Endodermal cell (in vitro differentiated cells): ENCODE results near the gene TRIO. TPM values are rescaled to one million over a fixed set of nuclear protein-coding genes. Genes with fewer than 3 reads are reported as not detected.

Experiments used
- DNase-seq: peaks from one replicate; pipeline ENCODE4 v3.0.0-alpha.2; 2017
- H3K27ac ChIP-seq: 2 replicates; pipeline ENCODE4 v1.5.1; 2013; ENCODE audit warnings: mild to moderate bottlenecking, low read depth, low read length, moderate library complexity
- H3K27me3 ChIP-seq: 2 replicates; pipeline ENCODE4 v1.6.1; 2013; ENCODE audit warnings: mild to moderate bottlenecking, low read length, moderate library complexity; ENCODE audit not compliant: insufficient read depth, control insufficient read depth, poor library complexity, severe bottlenecking
- H3K36me3 ChIP-seq: 2 replicates; pipeline ENCODE4 v1.7.0; 2013; ENCODE audit warnings: mild to moderate bottlenecking, low read length, moderate library complexity; ENCODE audit not compliant: control insufficient read depth, insufficient read depth
- H3K4me1 ChIP-seq: one replicate; pipeline ENCODE4 v1.7.0; 2013; ENCODE audit warnings: low read length; ENCODE audit not compliant: control insufficient read depth, insufficient read depth
- H3K4me3 ChIP-seq: 2 replicates; pipeline ENCODE4 v1.5.1; 2013; ENCODE audit warnings: mild to moderate bottlenecking, low read length, moderate library complexity
- H3K9ac ChIP-seq: 2 replicates; pipeline ENCODE4 v1.6.1; 2013; ENCODE audit warnings: mild to moderate bottlenecking, low read length, moderate library complexity; ENCODE audit not compliant: poor library complexity, severe bottlenecking; ENCODE audit errors: extremely low read depth
- H3K9me3 ChIP-seq: 2 replicates; pipeline ENCODE4 v1.6.1; 2013; ENCODE audit warnings: mild to moderate bottlenecking, low read length, moderate library complexity; ENCODE audit not compliant: control insufficient read depth
- H3K27ac Mint-ChIP-seq: 2 replicates; pipeline ENCODE4 v1.8.0; 2020; ENCODE audit warnings: mixed read lengths
- H3K27me3 Mint-ChIP-seq: 2 replicates; pipeline ENCODE4 v1.8.0; 2021; ENCODE audit warnings: mild to moderate bottlenecking, mixed read lengths; ENCODE audit not compliant: insufficient read depth
- H3K36me3 Mint-ChIP-seq: 2 replicates; pipeline ENCODE4 v1.8.0; 2020; ENCODE audit warnings: low read depth, mixed read lengths
- H3K4me1 Mint-ChIP-seq: 2 replicates; pipeline ENCODE4 v1.8.0; 2020; ENCODE audit warnings: mixed read lengths
- H3K4me3 Mint-ChIP-seq: 2 replicates; pipeline ENCODE4 v1.8.0; 2020; ENCODE audit warnings: mild to moderate bottlenecking, moderate library complexity, mixed read lengths
- H3K9me3 Mint-ChIP-seq: 2 replicates; pipeline ENCODE4 v1.8.0; 2020; ENCODE audit warnings: mild to moderate bottlenecking, mixed read lengths
- whole genome bisulfite sequencing, 2 experiments: methylation state at CpG; one replicate each; pipeline versions ENCODE4 v1.1.5 to v1.1.7; 2013; ENCODE audit warnings: missing lambda C conversion rate in 2 of 2, mixed read lengths in 1 of 2; ENCODE audit not compliant: insufficient coverage in 1 of 2, insufficient read length in 1 of 2; 5-methylcytosine and 5-hydroxymethylcytosine counted together
- total RNA-seq, 2 donors: library from RNA; stranded (reverse); fragmentation: NEBNext Ultra II Directional in 1 of 2; extraction: Animal tissue kit (Norgen Biotek cat#: 25700) in 1 of 2; gene quantifications; 2 replicates in 1 of 2; 3 replicates in 1 of 2; pipeline ENCODE4 v1.2.1, GENCODE V29; 2021
- TF ChIP-seq, protein P1 (sequence below): fragments of 200-600 bp; sonication (generic); conservative IDR thresholded peaks from 2 replicates; pipeline ENCODE4 v1.5.0; 2021; ENCODE audit warnings: antibody characterized with exemption, mild to moderate bottlenecking

Gene TRIO
- total RNA-seq, 2 donors from 2014 or later = 88.3 to 109 TPM

DNA sequence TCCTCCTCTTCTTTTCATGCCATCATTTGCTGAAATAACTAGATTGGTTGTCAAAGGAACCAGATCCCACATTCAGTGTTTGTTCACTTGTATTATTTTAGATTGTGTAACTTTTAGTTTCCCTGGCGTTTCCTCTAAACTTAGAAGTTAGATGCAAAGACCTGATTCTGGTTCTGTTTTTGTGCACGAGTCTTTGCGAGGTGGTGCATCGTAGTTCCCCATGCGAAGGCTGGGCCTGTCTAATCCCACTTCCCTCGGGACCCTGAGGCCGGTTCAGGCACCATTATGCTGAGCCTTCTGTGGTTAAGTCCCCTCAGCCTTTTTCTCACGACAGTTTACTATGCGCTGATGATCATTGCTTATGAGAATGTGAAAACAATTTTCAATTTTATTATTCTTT, 219.3 kb downstream of the TRIO start:
- H3K36me3 ChIP-seq = peaks cover 60% of the 10 kb centered on the region
- no peaks in the 10 kb centered on the region for H3K27me3 ChIP-seq
- H3K4me3 ChIP-seq = no peak overlapping the region
- Mint-ChIP-seq H3K4me3 (no peak overlapping the region), H3K9me3 (no peaks in the 10 kb centered on the region), H3K27ac (no peak overlapping the region), H3K27me3 (no peaks in the 10 kb centered on the region), H3K4me1 (peaks cover 4% of the 10 kb centered on the region), H3K36me3 (peaks cover 58% of the 10 kb centered on the region)
- TF ChIP-seq, protein P1, sequence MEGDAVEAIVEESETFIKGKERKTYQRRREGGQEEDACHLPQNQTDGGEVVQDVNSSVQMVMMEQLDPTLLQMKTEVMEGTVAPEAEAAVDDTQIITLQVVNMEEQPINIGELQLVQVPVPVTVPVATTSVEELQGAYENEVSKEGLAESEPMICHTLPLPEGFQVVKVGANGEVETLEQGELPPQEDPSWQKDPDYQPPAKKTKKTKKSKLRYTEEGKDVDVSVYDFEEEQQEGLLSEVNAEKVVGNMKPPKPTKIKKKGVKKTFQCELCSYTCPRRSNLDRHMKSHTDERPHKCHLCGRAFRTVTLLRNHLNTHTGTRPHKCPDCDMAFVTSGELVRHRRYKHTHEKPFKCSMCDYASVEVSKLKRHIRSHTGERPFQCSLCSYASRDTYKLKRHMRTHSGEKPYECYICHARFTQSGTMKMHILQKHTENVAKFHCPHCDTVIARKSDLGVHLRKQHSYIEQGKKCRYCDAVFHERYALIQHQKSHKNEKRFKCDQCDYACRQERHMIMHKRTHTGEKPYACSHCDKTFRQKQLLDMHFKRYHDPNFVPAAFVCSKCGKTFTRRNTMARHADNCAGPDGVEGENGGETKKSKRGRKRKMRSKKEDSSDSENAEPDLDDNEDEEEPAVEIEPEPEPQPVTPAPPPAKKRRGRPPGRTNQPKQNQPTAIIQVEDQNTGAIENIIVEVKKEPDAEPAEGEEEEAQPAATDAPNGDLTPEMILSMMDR = no peak
- no peaks in the 10 kb centered on the region for H3K4me1 ChIP-seq
- 94 to 95% methylated on average over 6 to 8 of the region's 9 CpGs for WGBS, 2 experiments
- H3K9me3 ChIP-seq = no peaks in the 10 kb centered on the region
- H3K9ac ChIP-seq = no peak overlapping the region
- no peak overlapping the region for H3K27ac ChIP-seq
- DNase-seq = no peak

DNA sequence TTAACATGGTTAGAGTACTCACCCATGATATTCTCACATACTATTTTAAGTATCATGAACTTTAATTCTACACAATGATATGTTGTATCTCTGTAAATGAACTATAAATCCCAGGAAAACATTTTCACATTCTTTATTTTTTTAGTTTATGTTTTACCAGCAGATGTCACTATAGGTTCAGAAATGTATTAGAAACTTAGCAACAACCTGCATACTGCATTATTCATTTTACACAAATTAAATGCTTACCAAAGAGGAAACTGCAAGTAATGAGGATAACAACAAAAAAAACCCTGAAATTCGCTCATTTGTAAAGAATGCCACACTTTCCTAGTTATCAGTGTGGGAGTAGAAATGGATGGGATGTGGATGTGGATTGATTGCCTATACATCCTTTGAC, 221.0 kb downstream of the TRIO start:
- TF ChIP-seq, protein P1 = no peak
- H3K27ac ChIP-seq = no peak overlapping the region
- H3K4me1 ChIP-seq = no peaks in the 10 kb centered on the region
- Mint-ChIP-seq H3K27me3 (no peaks in the 10 kb centered on the region), H3K4me1 (no peaks in the 10 kb centered on the region), H3K9me3 (no peaks in the 10 kb centered on the region), H3K4me3 (no peak overlapping the region), H3K36me3 (peaks cover 70% of the 10 kb centered on the region), H3K27ac (no peak overlapping the region)
- H3K9me3 ChIP-seq = no peaks in the 10 kb centered on the region
- H3K27me3 ChIP-seq = no peaks in the 10 kb centered on the region
- H3K9ac ChIP-seq = no peak overlapping the region
- WGBS, 2 experiments = 93% methylated on average over 1 of the region's 1 CpG; no CpG with 5 or more reads in 1 of the 2 experiments
- H3K4me3 ChIP-seq = no peak overlapping the region
- H3K36me3 ChIP-seq = peaks cover 67% of the 10 kb centered on the region
- no peak for DNase-seq

DNA sequence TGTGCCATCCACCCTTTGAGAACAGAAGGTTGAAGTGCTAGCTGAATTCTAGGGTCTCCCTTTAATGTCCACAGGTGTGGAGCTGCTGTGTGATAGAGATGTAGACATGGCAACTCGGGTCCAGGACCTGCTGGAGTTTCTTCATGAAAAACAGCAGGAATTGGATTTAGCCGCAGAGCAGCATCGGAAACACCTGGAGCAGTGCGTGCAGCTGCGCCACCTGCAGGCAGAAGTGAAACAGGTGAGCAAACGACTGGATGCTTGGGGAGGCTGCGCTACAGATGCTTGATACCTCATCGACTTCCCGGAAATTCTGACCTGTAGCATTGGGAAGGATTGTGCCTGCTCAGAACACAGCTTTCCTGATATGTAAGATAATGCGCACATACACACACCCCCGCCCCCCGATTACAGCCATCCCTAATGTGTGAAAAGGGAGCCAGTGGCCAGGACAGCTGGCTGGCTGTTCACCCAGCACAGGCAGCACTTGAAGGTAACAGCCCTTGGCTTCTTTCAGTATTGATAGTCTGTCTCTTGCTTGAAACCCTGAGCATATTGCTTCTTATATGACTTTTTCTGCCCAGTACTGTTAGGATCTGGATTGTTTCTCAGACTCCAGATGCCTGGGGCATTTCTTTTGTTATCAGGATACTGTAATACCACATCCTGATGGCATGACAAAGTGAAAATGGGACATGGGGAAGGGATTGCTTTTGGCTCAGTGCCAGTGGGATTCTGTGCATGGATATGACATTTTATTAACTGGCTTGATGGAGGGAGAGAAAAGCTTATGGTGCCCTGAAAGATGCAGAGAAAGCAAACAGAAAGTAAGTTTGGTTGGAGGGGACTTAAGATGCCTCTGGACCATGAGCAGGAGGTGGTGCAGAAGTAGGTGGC, 221.7 kb downstream of the TRIO start:
- H3K9ac ChIP-seq = no peak overlapping the region
- no peak overlapping the region for H3K4me3 ChIP-seq
- DNase-seq = peak; percentile 92
- no peak overlapping the region for H3K27ac Mint-ChIP-seq
- no peaks in the 10 kb centered on the region for H3K4me1 Mint-ChIP-seq
- peaks cover 69% of the 10 kb centered on the region for H3K36me3 ChIP-seq
- H3K9me3 Mint-ChIP-seq = no peaks in the 10 kb centered on the region
- no peaks in the 10 kb centered on the region for H3K4me1 ChIP-seq
- H3K9me3 ChIP-seq = no peaks in the 10 kb centered on the region
- H3K4me3 Mint-ChIP-seq = no peak overlapping the region
- H3K36me3 Mint-ChIP-seq = peaks cover 76% of the 10 kb centered on the region
- H3K27me3 Mint-ChIP-seq = no peaks in the 10 kb centered on the region
- WGBS, 2 experiments = 77 to 87% methylated on average over 10 to 12 of the region's 12 CpGs
- no peak overlapping the region for H3K27ac ChIP-seq
- H3K27me3 ChIP-seq = no peaks in the 10 kb centered on the region
- TF ChIP-seq, protein P1 = peak; percentile 90
